ENCODE data around the gene CRY2. TPM values are rescaled to one million over a fixed set of nuclear protein-coding genes. Genes with fewer than 3 reads are reported as not detected.

The CRY2 gene
- total and polyA plus RNA-seq, 2 experiments from 2014 or later = 9.5 to 15.4 TPM

GRCh38 chr11:45889966-45890365, 42.7 kb downstream of the CRY2 start (continued):
- TF ChIP-seq, protein P1, sequence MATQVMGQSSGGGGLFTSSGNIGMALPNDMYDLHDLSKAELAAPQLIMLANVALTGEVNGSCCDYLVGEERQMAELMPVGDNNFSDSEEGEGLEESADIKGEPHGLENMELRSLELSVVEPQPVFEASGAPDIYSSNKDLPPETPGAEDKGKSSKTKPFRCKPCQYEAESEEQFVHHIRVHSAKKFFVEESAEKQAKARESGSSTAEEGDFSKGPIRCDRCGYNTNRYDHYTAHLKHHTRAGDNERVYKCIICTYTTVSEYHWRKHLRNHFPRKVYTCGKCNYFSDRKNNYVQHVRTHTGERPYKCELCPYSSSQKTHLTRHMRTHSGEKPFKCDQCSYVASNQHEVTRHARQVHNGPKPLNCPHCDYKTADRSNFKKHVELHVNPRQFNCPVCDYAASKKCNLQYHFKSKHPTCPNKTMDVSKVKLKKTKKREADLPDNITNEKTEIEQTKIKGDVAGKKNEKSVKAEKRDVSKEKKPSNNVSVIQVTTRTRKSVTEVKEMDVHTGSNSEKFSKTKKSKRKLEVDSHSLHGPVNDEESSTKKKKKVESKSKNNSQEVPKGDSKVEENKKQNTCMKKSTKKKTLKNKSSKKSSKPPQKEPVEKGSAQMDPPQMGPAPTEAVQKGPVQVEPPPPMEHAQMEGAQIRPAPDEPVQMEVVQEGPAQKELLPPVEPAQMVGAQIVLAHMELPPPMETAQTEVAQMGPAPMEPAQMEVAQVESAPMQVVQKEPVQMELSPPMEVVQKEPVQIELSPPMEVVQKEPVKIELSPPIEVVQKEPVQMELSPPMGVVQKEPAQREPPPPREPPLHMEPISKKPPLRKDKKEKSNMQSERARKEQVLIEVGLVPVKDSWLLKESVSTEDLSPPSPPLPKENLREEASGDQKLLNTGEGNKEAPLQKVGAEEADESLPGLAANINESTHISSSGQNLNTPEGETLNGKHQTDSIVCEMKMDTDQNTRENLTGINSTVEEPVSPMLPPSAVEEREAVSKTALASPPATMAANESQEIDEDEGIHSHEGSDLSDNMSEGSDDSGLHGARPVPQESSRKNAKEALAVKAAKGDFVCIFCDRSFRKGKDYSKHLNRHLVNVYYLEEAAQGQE (IDR thresholded peaks at IDR 0.05; ENCODE audit: unreplicated experiment) = no peak
- TF ChIP-seq CTCF (conservative IDR thresholded peaks at IDR 0.05; ENCODE audit: low read depth in 2 of 2) (no peak), JUNB (IDR thresholded peaks at IDR 0.05; ENCODE audit: unreplicated experiment) (no peak), CREB1 (CRISPR knock-in tag; IDR thresholded peaks at IDR 0.05; ENCODE audit: low read depth) (no peak), ZNF114 (CRISPR knock-in tag; IDR thresholded peaks at IDR 0.05) (no peak), POLR2AphosphoS5 (IDR thresholded peaks at IDR 0.05; ENCODE audit: low read depth) (no peak), EZH2phosphoT487 (IDR thresholded peaks at IDR 0.05; ENCODE audit: unreplicated experiment) (no peak), ZNF331 (CRISPR knock-in tag; IDR thresholded peaks at IDR 0.05; ENCODE audit: low read depth) (no peak)
- TF ChIP-seq, protein P2, sequence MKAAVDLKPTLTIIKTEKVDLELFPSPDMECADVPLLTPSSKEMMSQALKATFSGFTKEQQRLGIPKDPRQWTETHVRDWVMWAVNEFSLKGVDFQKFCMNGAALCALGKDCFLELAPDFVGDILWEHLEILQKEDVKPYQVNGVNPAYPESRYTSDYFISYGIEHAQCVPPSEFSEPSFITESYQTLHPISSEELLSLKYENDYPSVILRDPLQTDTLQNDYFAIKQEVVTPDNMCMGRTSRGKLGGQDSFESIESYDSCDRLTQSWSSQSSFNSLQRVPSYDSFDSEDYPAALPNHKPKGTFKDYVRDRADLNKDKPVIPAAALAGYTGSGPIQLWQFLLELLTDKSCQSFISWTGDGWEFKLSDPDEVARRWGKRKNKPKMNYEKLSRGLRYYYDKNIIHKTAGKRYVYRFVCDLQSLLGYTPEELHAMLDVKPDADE (IDR thresholded peaks at IDR 0.05) = no peak

DNA sequence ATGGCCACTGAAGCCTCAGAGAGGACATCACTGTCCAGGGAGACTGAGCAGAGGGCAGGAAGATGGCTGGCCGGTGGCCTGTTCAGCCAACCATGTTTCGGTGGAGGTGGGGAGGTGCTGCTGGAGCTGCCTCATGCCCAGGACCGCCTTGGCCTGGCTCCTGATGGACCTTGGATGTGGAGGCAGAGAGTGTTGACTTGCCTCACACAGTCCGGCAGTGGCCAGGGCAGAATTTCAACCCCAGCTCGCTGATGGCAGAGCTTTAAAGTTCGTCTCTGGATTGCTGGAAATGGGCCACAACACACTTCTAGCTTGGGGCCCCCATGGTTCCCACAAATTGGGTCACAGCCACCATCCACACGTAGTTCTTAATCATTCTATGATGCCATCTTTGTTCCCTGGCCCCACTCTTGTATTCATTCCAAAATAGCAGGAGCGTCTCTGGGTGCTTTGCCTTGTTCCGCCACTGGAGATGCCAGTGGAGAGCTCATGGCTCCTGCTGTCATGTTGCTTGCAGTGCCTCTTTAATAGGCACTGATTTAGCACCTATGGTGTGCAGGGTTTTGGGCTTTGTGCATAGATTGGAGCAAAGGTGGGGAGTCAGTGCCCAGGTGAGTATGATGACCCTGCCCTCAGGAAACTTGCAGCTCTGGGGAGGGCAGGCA, 43.7 kb downstream of the CRY2 start:
- Histone ChIP-seq H2AFZ (no peak overlapping the region), H3K27me3 (ENCODE audit: insufficient read depth) (no peaks in the 10 kb centered on the region), H3K79me2 (replicated peaks; ENCODE audit: insufficient read depth) (peaks cover 9% of the 10 kb centered on the region; the same call in 1 of the 2 replicates), H3K4me2 (no peak overlapping the region), H3K27ac (ENCODE audit: low read depth) (no peak overlapping the region), H3K9me2 (ENCODE audit: insufficient read depth) (no peaks in the 10 kb centered on the region), H3K4me1 (ENCODE audit: insufficient read depth) (peaks cover 18% of the 10 kb centered on the region), H3F3A (replicated peaks; ENCODE audit: low read depth) (0 out of 2 replicates have a peak, but pooled peaks cover 2% of the 10 kb centered on the region), H3K36me3 (ENCODE audit: insufficient read depth) (no peaks in the 10 kb centered on the region), H3K4me3 (no peak overlapping the region), H4K20me1 (replicated peaks; ENCODE audit: insufficient read depth) (peaks cover 15% of the 10 kb centered on the region)
- Mint-ChIP-seq H3K36me3 (ENCODE audit: low read depth) (no peaks in the 10 kb centered on the region; the same call in 2 of the 3 replicates), H3K9me3 (no peaks in the 10 kb centered on the region), H3K27me3 (ENCODE audit: insufficient read depth, low read depth, poor library complexity) (peaks cover 12% of the 10 kb centered on the region), H3K27ac (no peak overlapping the region), H3K4me3 (no peak overlapping the region), H3K4me1 (peaks cover 33% of the 10 kb centered on the region)
- DNase-seq (ENCODE audit: low spot score) (no peak), ATAC-seq (no peak)
- TF ChIP-seq EZH2 (IDR thresholded peaks at IDR 0.05; ENCODE audit: low read depth, unreplicated experiment) (no peak), POLR2AphosphoS5 (IDR thresholded peaks at IDR 0.05; ENCODE audit: low read depth) (no peak)
- TF ChIP-seq, protein P2 (IDR thresholded peaks at IDR 0.05) = no peak

All from GM23338 (cell line).